ENCODE data around the gene PARVA. TPM values are rescaled to one million over a fixed set of nuclear protein-coding genes. Genes with fewer than 3 reads are reported as not detected.

The PARVA gene
- total RNA-seq, 1 donor from 2014 or later = 15.0 TPM

- H3K4me1 Mint-ChIP-seq (ENCODE audit: low read depth, unreplicated experiment) = peaks cover 5% of the 10 kb centered on the region
- TF ChIP-seq, protein P1, sequence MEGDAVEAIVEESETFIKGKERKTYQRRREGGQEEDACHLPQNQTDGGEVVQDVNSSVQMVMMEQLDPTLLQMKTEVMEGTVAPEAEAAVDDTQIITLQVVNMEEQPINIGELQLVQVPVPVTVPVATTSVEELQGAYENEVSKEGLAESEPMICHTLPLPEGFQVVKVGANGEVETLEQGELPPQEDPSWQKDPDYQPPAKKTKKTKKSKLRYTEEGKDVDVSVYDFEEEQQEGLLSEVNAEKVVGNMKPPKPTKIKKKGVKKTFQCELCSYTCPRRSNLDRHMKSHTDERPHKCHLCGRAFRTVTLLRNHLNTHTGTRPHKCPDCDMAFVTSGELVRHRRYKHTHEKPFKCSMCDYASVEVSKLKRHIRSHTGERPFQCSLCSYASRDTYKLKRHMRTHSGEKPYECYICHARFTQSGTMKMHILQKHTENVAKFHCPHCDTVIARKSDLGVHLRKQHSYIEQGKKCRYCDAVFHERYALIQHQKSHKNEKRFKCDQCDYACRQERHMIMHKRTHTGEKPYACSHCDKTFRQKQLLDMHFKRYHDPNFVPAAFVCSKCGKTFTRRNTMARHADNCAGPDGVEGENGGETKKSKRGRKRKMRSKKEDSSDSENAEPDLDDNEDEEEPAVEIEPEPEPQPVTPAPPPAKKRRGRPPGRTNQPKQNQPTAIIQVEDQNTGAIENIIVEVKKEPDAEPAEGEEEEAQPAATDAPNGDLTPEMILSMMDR (IDR thresholded peaks at IDR 0.05; ENCODE audit: partially characterized antibody, unreplicated experiment) = no peak
- DNase-seq = no peak
- H3K36me3 Mint-ChIP-seq (ENCODE audit: unreplicated experiment) = no peaks in the 10 kb centered on the region
- H3K27me3 Mint-ChIP-seq (ENCODE audit: unreplicated experiment) = no peaks in the 10 kb centered on the region
- H3K27ac Mint-ChIP-seq (ENCODE audit: unreplicated experiment) = no peak overlapping the region
- H3K4me3 Mint-ChIP-seq (ENCODE audit: unreplicated experiment) = no peak overlapping the region
- H3K9me3 Mint-ChIP-seq (ENCODE audit: unreplicated experiment) = no peaks in the 10 kb centered on the region
Observed at GRCh38 chr11:12426176-12426575, 48.8 kb downstream of the PARVA start.

DNA sequence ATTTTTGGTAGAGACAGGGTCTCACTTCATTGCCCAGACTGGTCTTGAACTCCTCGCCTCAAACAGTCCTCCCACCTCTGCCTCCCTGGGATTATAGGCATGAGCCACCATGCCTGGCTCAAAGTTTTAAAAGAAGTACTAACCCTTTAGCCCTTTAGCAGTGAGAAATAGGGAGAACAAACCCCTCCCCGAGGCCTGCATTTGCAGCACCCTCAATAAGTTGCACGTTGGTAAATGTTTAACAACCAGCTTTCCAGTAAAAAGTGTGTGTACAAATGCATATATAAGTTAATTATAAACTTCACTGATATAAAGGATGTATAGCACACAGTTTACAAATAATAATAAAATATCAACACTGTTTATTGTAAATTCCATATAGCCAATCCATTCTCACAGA, 51.8 kb downstream of the PARVA start:
- TF ChIP-seq, protein P1 (IDR thresholded peaks at IDR 0.05; ENCODE audit: partially characterized antibody, unreplicated experiment) = no peak
- Mint-ChIP-seq H3K9me3 (ENCODE audit: unreplicated experiment) (no peaks in the 10 kb centered on the region), H3K36me3 (ENCODE audit: unreplicated experiment) (no peaks in the 10 kb centered on the region), H3K4me1 (ENCODE audit: low read depth, unreplicated experiment) (peaks cover 6% of the 10 kb centered on the region), H3K4me3 (ENCODE audit: unreplicated experiment) (no peak overlapping the region), H3K27ac (ENCODE audit: unreplicated experiment) (no peak overlapping the region), H3K27me3 (ENCODE audit: unreplicated experiment) (no peaks in the 10 kb centered on the region)
- no peak for DNase-seq

DNA sequence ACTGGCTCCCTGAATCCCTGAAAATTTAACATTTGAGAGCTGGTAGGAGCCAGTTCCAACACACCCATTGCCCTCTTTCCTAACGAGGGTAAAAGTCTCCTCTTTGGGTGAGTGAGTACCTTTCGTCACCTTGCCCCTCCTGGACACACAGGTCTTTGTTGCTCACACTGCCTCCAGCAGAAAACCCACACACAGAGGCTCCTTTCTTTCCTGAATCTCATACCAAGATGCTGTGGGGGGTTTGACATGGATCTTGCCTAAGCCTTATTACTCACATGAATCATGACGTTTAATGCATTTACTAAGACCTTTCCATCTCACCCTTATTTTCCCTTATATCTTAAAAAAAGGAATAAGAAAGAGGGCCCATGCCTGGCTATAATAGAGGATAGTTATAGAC, 53.0 kb downstream of the PARVA start:
- no peaks in the 10 kb centered on the region for H3K27me3 Mint-ChIP-seq (ENCODE audit: unreplicated experiment)
- H3K4me1 Mint-ChIP-seq (ENCODE audit: low read depth, unreplicated experiment) = peaks cover 13% of the 10 kb centered on the region
- H3K27ac Mint-ChIP-seq (ENCODE audit: unreplicated experiment) = no peak overlapping the region
- H3K36me3 Mint-ChIP-seq (ENCODE audit: unreplicated experiment) = no peaks in the 10 kb centered on the region
- DNase-seq = no peak
- no peaks in the 10 kb centered on the region for H3K9me3 Mint-ChIP-seq (ENCODE audit: unreplicated experiment)
- TF ChIP-seq, protein P1 (IDR thresholded peaks at IDR 0.05; ENCODE audit: partially characterized antibody, unreplicated experiment) = no peak
- no peak overlapping the region for H3K4me3 Mint-ChIP-seq (ENCODE audit: unreplicated experiment)

- TF ChIP-seq, protein P1 (IDR thresholded peaks at IDR 0.05; ENCODE audit: partially characterized antibody, unreplicated experiment) = no peak
- Mint-ChIP-seq H3K36me3 (ENCODE audit: unreplicated experiment) (no peaks in the 10 kb centered on the region), H3K27me3 (ENCODE audit: unreplicated experiment) (no peaks in the 10 kb centered on the region), H3K4me3 (ENCODE audit: unreplicated experiment) (no peak overlapping the region), H3K27ac (ENCODE audit: unreplicated experiment) (no peak overlapping the region), H3K9me3 (ENCODE audit: unreplicated experiment) (no peaks in the 10 kb centered on the region), H3K4me1 (ENCODE audit: low read depth, unreplicated experiment) (peaks cover 13% of the 10 kb centered on the region)
- no peak for DNase-seq
Observed at GRCh38 chr11:12430954-12431595, 53.7 kb downstream of the PARVA start.

DNA sequence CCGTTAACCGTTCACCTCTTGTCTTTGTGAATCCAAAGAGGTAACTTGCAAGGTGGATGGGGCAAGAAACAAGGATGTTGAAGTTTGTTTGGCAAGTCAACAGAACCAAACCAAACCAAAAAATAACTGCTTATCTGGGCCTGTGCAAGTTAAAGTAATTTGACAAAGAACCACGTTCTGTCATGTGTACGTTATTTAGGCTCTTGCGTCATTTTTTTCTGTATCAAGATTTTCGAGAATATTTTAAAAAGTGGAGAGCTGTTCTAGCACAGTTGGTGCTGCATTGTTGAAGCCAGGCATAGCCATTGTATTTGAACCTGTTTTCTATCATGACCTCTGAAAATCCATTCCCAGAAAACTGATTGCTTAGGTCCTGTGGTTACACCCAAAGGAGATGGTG, 55.1 kb downstream of the PARVA start:
- DNase-seq = no peak
- TF ChIP-seq, protein P1 (IDR thresholded peaks at IDR 0.05; ENCODE audit: partially characterized antibody, unreplicated experiment) = no peak
- no peaks in the 10 kb centered on the region for H3K9me3 Mint-ChIP-seq (ENCODE audit: unreplicated experiment)
- no peak overlapping the region for H3K4me3 Mint-ChIP-seq (ENCODE audit: unreplicated experiment)
- no peaks in the 10 kb centered on the region for H3K27me3 Mint-ChIP-seq (ENCODE audit: unreplicated experiment)
- no peak overlapping the region for H3K27ac Mint-ChIP-seq (ENCODE audit: unreplicated experiment)
- H3K4me1 Mint-ChIP-seq (ENCODE audit: low read depth, unreplicated experiment) = peaks cover 13% of the 10 kb centered on the region
- no peaks in the 10 kb centered on the region for H3K36me3 Mint-ChIP-seq (ENCODE audit: unreplicated experiment)
